GM12878 (cell line): ENCODE results near the gene KRT78. TPM values are rescaled to one million over a fixed set of nuclear protein-coding genes. Genes with fewer than 3 reads are reported as not detected.

Experiments used
- CHD4 ChIP-seq: fragments of 200-600 bp; sonication (generic); IDR thresholded peaks from 2 replicates; pipeline ENCODE4 v1.6.1; 2016; ENCODE audit warnings: mild to moderate bottlenecking
- GABPA ChIP-seq: IDR thresholded peaks from 2 replicates; pipeline ENCODE4 v1.6.1; 2014; ENCODE audit warnings: antibody characterized with exemption, low read depth, mild to moderate bottlenecking, inconsistent platforms
- HCFC1 ChIP-seq: fragments of 150-350 bp; IDR thresholded peaks from 2 replicates; pipeline ENCODE4 v1.6.1; 2014; ENCODE audit warnings: low read length
- IRF3 ChIP-seq: fragments of 450-650 bp; IDR thresholded peaks from 2 replicates; pipeline ENCODE4 v1.6.1; 2014; ENCODE audit warnings: mild to moderate bottlenecking
- NRF1 ChIP-seq: conservative IDR thresholded peaks from 2 replicates; pipeline ENCODE4 v1.6.1; 2011; ENCODE audit warnings: mild to moderate bottlenecking, low read depth, low read length, improper control_type of control experiment
- PML ChIP-seq: IDR thresholded peaks from 2 replicates; pipeline ENCODE4 v1.6.1; 2012; ENCODE audit warnings: low read length, inconsistent platforms
- RELA ChIP-seq: fragments of 450-650 bp; IDR thresholded peaks from 2 replicates; pipeline ENCODE4 v1.8.0; 2014; ENCODE audit warnings: borderline replicate concordance; ENCODE audit not compliant: partially characterized antibody
- RELB ChIP-seq: fragments of 450-650 bp; IDR thresholded peaks from 2 replicates; pipeline ENCODE4 v1.6.1; 2017; ENCODE audit warnings: low read depth, mild to moderate bottlenecking, moderate library complexity
- polyA plus RNA-seq, 11 experiments: library from polyadenylated mRNA; depleted of rRNA in 4 of 11; unstranded in 6 of 11; stranded (reverse) in 5 of 11; fragments of >200 nt; fragmentation: Nextera tagmentation in 4 of 11; fragmentation: Illumina TruSeq in 1 of 11; extraction: Ambion mirVana in 4 of 11; extraction: Trizol in 1 of 11; gene quantifications; 1 replicate in 1 of 11; 2 replicates in 10 of 11; pipeline versions ENCODE4 v1.2.1 to v1.2.3, GENCODE V29; 2011 to 2016; ENCODE audit warnings: inconsistent platforms in 2 of 11, missing spikeins in 2 of 11, low read depth in 1 of 11
- total RNA-seq, 4 experiments: library from RNA; depleted of rRNA in 3 of 4; stranded (reverse); fragments of >200 nt in 3 of 4; fragmentation: Illumina TruSeq in 1 of 4; extraction: Trizol in 1 of 4; gene quantifications; 2 replicates each; pipeline versions ENCODE4 v1.2.1 to v1.2.3, GENCODE V29; 2013 to 2021
- TF ChIP-seq, protein P1 (sequence below): fragments of 450-650 bp; IDR thresholded peaks from 2 replicates; pipeline ENCODE4 v1.6.1; 2017; ENCODE audit warnings: borderline replicate concordance

KRT78 gene
- total and polyA plus RNA-seq, 10 of the 15 experiments (the other 5 are each of a cell fraction or from before 2014, with no cell fraction given) = 0.07 TPM; not detected in 9

- TF ChIP-seq NRF1 = no peak
- TF ChIP-seq, protein P1, sequence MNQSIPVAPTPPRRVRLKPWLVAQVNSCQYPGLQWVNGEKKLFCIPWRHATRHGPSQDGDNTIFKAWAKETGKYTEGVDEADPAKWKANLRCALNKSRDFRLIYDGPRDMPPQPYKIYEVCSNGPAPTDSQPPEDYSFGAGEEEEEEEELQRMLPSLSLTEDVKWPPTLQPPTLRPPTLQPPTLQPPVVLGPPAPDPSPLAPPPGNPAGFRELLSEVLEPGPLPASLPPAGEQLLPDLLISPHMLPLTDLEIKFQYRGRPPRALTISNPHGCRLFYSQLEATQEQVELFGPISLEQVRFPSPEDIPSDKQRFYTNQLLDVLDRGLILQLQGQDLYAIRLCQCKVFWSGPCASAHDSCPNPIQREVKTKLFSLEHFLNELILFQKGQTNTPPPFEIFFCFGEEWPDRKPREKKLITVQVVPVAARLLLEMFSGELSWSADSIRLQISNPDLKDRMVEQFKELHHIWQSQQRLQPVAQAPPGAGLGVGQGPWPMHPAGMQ = no peak
- no peak for TF ChIP-seq PML
- no peak for TF ChIP-seq CHD4
- TF ChIP-seq RELA = no peak
- TF ChIP-seq GABPA = no peak
- no peak for TF ChIP-seq IRF3
- TF ChIP-seq RELB = no peak
- TF ChIP-seq HCFC1 = no peak
- TF ChIP-seq, all 136 proteins: peak for 0
Observed at GRCh38 chr12:52848661-52849255, at the start of gene KRT78 (continued).
